Small intestine (tissue), 7 donors: Measurements from ENCODE around the gene SPOCK1. TPM values are rescaled to one million over a fixed set of nuclear protein-coding genes. Genes with fewer than 3 reads are reported as not detected.
A peak's percentile ranks its signal among the peaks of the same experiment; 100 is the strongest.

Experiments used
- DNase-seq, 2 donors: peaks; one replicate each; pipeline versions ENCODE4 v3.0.0 to v3.0.0-alpha.2; 2013
- FAIRE-seq: peaks from 2 replicates; lab custom pipeline; 2012; peaks lifted over from hg19 to GRCh38; lab: Jason Lieb, UNC
- H3K27ac ChIP-seq, 3 donors: one replicate each; pipeline ENCODE4 v1.5.1; 2013; ENCODE audit warnings: low read length in 2 of 3, mild to moderate bottlenecking in 2 of 3, control low read depth in 1 of 3, inconsistent platforms in 1 of 3, low read depth in 1 of 3, moderate library complexity in 1 of 3
- H3K27me3 ChIP-seq, 3 donors: one replicate each; pipeline ENCODE4 v1.6.1; 2013; ENCODE audit warnings: low read length in 3 of 3, inconsistent platforms in 1 of 3; ENCODE audit not compliant: control insufficient read depth in 3 of 3, insufficient read depth in 3 of 3
- H3K36me3 ChIP-seq, 3 donors: one replicate each; pipeline ENCODE4 v1.6.1; 2013; ENCODE audit warnings: low read length in 3 of 3, inconsistent platforms in 1 of 3, low read depth in 1 of 3, mild to moderate bottlenecking in 1 of 3, moderate library complexity in 1 of 3; ENCODE audit not compliant: control insufficient read depth in 3 of 3, insufficient read depth in 2 of 3
- H3K4me1 ChIP-seq, 3 donors: one replicate each; pipeline ENCODE4 v1.6.1; 2013; ENCODE audit warnings: low read length in 2 of 3, inconsistent platforms in 1 of 3, low read depth in 1 of 3, mild to moderate bottlenecking in 1 of 3, moderate library complexity in 1 of 3; ENCODE audit not compliant: control insufficient read depth in 3 of 3, insufficient read depth in 2 of 3
- H3K4me3 ChIP-seq, 3 donors: one replicate each; pipeline ENCODE4 v1.5.1; 2013; ENCODE audit warnings: low read length in 3 of 3, control low read depth in 1 of 3, inconsistent platforms in 1 of 3, low read depth in 1 of 3, mild to moderate bottlenecking in 1 of 3, moderate library complexity in 1 of 3
- H3K9me3 ChIP-seq, 2 donors: one replicate each; pipeline ENCODE4 v1.6.1; 2013; ENCODE audit warnings: low read depth in 1 of 2, low read length in 1 of 2; ENCODE audit not compliant: control insufficient read depth in 2 of 2, insufficient read depth in 1 of 2
- WGBS, 3 donors: extraction: QIAGEN DNeasy Blood & Tissue Kit; methylation state at CpG; one replicate each; pipeline ENCODE4 v1.1.7; 2013; 5-methylcytosine and 5-hydroxymethylcytosine counted together
- polyA plus RNA-seq, 4 donors: library from polyadenylated mRNA; stranded (reverse) in 3 of 4; unstranded in 1 of 4; fragments of 200-250 nt in 3 of 4; fragments of 120-200 nt in 1 of 4; gene quantifications; one replicate each; pipeline versions ENCODE4 v1.2.1 to v1.2.3, GENCODE V29; 2013
- donor health status: healthy with polysubstance abuse.
- donor health status: control.
- donor health status: control.
- donor health status: Bipolar disorder and iron deficiency.
- donor health status: healthy.

SPOCK1 gene
- polyA plus RNA-seq, 4 donors, result 0.22 to 1.1 (median 0.54) TPM

DNA sequence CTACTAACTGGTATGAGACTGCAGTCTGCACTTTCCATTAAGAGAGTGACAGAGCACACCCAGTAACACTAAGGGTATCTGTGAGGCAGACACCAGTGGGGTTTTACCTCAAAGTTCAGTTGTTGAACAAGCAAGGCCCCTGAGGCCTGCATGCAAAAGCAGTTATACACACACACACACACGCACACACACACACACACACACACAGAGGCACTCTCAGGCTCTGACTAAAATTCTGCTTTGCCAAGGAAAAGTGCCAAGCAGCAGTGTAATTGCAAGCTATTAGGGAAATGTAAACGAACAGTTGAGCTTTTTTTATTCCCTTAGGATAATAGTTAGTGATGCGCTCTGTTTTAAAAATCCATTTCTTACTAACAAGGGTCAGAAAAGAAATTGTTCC lies 377.1 kb downstream of the SPOCK1 start:
- Histone ChIP-seq H3K27ac (no peak overlapping the region), H3K27me3 (no peaks in the 10 kb centered on the region), H3K4me1 (no peaks in the 10 kb centered on the region), H3K36me3 (no peaks in the 10 kb centered on the region), H3K9me3 (no peaks in the 10 kb centered on the region), H3K4me3 (no peak overlapping the region)
- WGBS, 3 donors, result 34 to 46% (median 39%) methylated on average over 3 of the region's 3 CpGs
- FAIRE-seq, result no peak
- no peak for DNase-seq

DNA sequence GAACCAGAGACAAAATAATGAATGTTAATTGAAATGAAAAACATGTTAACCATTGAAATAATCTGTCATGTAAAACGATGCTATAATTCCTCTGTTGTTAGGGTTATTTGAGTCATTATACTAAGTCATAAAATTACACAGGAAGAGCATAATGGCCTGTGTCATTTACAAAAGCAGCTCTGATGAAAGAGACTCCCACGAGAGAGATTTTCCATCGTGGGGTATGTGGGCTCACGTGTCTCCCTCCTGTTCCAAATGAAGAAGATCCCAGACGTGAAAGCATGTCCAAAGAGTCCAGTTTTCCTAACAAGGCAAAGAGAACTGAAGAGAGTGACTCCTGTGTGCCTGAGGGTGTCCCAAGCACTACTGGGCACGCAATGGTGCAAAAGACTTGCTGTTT lies 379.8 kb downstream of the SPOCK1 start:
- Histone ChIP-seq H3K4me1 (peaks cover 0 to 4% (median 0%) of the 10 kb centered on the region in 3 donors), H3K4me3 (no peak overlapping the region), H3K9me3 (no peaks in the 10 kb centered on the region), H3K27ac (no peak overlapping the region), H3K36me3 (no peaks in the 10 kb centered on the region), H3K27me3 (no peaks in the 10 kb centered on the region)
- no peak for DNase-seq
- no peak for FAIRE-seq
- WGBS, 3 donors, result 46 to 60% (median 54%) methylated on average over 6 of the region's 6 CpGs

- H3K4me3 ChIP-seq, result no peak overlapping the region
- no peaks in the 10 kb centered on the region for H3K36me3 ChIP-seq
- peaks cover 0 to 4% (median 0%) of the 10 kb centered on the region in 3 donors for H3K4me1 ChIP-seq
- H3K27me3 ChIP-seq, result no peaks in the 10 kb centered on the region
- DNase-seq, result no peak
- no peaks in the 10 kb centered on the region for H3K9me3 ChIP-seq
- 47 to 62% (median 51%) methylated on average over 5 of the region's 5 CpGs for WGBS, 3 donors
- H3K27ac ChIP-seq, result no peak overlapping the region
- FAIRE-seq, result no peak
These were observed 380.5 kb downstream of the SPOCK1 start for GRCh38 chr5:137118629-137119028.

- WGBS, 3 donors, result 61 to 70% (median 68%) methylated on average over 6 of the region's 6 CpGs
- H3K4me1 ChIP-seq, result peaks cover 0 to 4% (median 0%) of the 10 kb centered on the region in 3 donors
- H3K27ac ChIP-seq, result no peak overlapping the region
- no peaks in the 10 kb centered on the region for H3K36me3 ChIP-seq
- H3K4me3 ChIP-seq, result no peak overlapping the region
- no peaks in the 10 kb centered on the region for H3K27me3 ChIP-seq
- no peak for DNase-seq
- no peaks in the 10 kb centered on the region for H3K9me3 ChIP-seq
- FAIRE-seq, result no peak
These were observed 384.0 kb downstream of the SPOCK1 start for GRCh38 chr5:137115152-137115551.

DNA sequence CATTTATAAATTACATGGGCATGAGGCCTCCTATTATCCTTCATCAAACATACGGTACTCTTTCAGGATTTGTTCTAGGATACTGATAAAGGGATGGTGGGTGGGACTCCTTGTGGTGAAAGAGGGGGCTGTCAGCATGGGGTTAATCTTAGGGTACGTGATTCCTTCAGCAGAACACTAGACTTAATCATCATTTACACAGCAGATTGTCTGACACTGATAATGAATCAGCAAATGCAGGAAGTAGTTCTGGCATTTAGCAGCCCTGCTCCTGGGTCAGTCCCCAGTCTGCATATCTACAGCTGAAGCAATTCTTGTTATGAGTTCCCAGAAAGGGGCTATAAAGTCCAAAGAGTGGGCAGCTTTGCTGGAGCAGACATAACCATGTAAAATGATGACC lies 384.6 kb downstream of the SPOCK1 start:
- Histone ChIP-seq H3K36me3 (no peaks in the 10 kb centered on the region), H3K27me3 (no peaks in the 10 kb centered on the region), H3K4me1 (peaks cover 0 to 4% (median 0%) of the 10 kb centered on the region in 3 donors), H3K27ac (no peak overlapping the region), H3K4me3 (no peak overlapping the region), H3K9me3 (no peaks in the 10 kb centered on the region)
- FAIRE-seq (no peak), DNase-seq (peak in 1 of 2 donors; percentile 29)
- WGBS, 3 donors, result 24 to 38% (median 30%) methylated on average over 2 of the region's 2 CpGs

DNA sequence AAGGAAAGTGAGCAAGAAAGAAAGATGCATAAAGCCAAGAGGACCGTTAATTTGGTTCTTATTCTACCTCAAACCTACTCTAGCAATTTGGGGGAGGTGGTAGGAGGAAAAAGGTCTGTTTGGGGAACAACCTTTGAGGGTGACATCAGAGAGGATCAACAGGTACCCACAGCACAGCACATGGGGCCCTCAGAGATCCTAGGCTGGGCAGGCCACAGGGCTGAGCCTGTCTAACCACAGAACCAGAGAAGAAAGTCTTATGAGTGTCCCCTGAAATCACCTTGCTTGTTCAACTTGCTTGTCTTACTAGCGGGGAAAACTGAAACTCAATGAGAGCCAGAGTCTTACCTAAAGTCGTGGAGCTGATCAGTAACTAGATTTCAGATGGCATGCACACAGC lies 385.2 kb downstream of the SPOCK1 start:
- DNase-seq (no peak), FAIRE-seq (no peak)
- Histone ChIP-seq H3K4me3 (no peak overlapping the region), H3K36me3 (no peaks in the 10 kb centered on the region), H3K9me3 (no peaks in the 10 kb centered on the region), H3K27me3 (no peaks in the 10 kb centered on the region), H3K27ac (no peak overlapping the region), H3K4me1 (peaks cover 0 to 4% (median 0%) of the 10 kb centered on the region in 3 donors)
- WGBS, 3 donors, result 48 to 83% (median 56%) methylated on average over 3 of the region's 3 CpGs

GRCh38 chr5:137113161-137113560 lies 386.0 kb downstream of the SPOCK1 start:
- H3K27ac ChIP-seq, result no peak overlapping the region
- FAIRE-seq, result no peak
- H3K4me1 ChIP-seq, result peaks cover 0 to 4% (median 0%) of the 10 kb centered on the region in 3 donors
- H3K27me3 ChIP-seq, result no peaks in the 10 kb centered on the region
- WGBS, 3 donors, result 77 to 87% (median 82%) methylated on average over 7 of the region's 7 CpGs
- no peak for DNase-seq
- H3K9me3 ChIP-seq, result no peaks in the 10 kb centered on the region
- H3K4me3 ChIP-seq, result no peak overlapping the region
- no peaks in the 10 kb centered on the region for H3K36me3 ChIP-seq

DNA sequence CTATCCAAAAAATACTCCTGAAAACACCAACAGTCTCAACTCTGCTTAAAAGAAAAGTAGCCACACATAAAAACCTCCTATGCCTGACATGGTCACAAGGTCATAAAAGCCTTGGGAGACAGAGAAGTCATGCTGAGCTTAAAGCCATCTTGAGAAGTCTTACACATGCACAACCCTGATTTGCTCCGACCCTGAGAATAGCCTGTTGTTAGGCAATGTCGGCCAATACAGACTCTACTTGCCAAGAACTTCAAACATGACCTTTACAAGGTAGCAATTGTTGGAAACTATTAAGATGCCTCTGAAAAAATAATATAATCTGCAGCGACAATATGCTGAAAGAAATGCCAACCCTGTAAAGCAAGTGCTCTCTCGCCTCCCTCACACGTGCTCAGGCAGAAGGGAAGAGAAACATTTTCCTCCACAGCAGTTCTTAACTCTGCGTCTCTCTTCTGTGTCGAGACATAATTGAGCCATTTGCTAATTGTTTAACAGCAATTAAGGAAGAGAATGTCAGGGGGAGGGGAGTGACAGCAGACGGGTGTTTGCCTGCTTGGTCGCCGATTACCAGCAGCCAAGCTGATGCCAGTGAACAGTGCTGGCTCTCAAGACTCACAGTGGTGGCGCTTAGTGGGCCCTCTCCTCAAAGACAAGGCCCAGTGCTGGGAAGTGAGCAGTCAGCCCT lies 393.6 kb downstream of the SPOCK1 start:
- WGBS, 3 donors, result 80 to 87% (median 83%) methylated on average over 11 of the region's 11 CpGs
- Histone ChIP-seq H3K27me3 (peaks cover 0 to 1% (median 0%) of the 10 kb centered on the region in 3 donors), H3K27ac (no peak overlapping the region), H3K36me3 (no peaks in the 10 kb centered on the region), H3K9me3 (peaks cover 0 to 5% of the 10 kb centered on the region in 2 donors), H3K4me3 (no peak overlapping the region), H3K4me1 (no peaks in the 10 kb centered on the region)
- DNase-seq, result no peak
- FAIRE-seq, result no peak

GRCh38 chr5:137101544-137101943 lies 397.6 kb downstream of the SPOCK1 start:
- no peak for DNase-seq
- Histone ChIP-seq H3K4me3 (no peak overlapping the region), H3K27me3 (peaks cover 0 to 3% (median 0%) of the 10 kb centered on the region in 3 donors), H3K9me3 (peaks cover 0 to 4% of the 10 kb centered on the region in 2 donors), H3K4me1 (no peaks in the 10 kb centered on the region), H3K27ac (no peak overlapping the region), H3K36me3 (no peaks in the 10 kb centered on the region)
- WGBS, 3 donors, result 43 to 73% (median 67%) methylated on average over 2 of the region's 2 CpGs
- FAIRE-seq, result no peak
